Activated gamma-delta T cell treated with Interleukin-2 at 50 U/mL for 16 hours (primary cell): ENCODE results near the gene ARHGAP40.

Experiments
- DNase-seq: peaks from one replicate; pipeline ENCODE4 v3.0.0-alpha.2; 2020

ARHGAP40 gene

DNA sequence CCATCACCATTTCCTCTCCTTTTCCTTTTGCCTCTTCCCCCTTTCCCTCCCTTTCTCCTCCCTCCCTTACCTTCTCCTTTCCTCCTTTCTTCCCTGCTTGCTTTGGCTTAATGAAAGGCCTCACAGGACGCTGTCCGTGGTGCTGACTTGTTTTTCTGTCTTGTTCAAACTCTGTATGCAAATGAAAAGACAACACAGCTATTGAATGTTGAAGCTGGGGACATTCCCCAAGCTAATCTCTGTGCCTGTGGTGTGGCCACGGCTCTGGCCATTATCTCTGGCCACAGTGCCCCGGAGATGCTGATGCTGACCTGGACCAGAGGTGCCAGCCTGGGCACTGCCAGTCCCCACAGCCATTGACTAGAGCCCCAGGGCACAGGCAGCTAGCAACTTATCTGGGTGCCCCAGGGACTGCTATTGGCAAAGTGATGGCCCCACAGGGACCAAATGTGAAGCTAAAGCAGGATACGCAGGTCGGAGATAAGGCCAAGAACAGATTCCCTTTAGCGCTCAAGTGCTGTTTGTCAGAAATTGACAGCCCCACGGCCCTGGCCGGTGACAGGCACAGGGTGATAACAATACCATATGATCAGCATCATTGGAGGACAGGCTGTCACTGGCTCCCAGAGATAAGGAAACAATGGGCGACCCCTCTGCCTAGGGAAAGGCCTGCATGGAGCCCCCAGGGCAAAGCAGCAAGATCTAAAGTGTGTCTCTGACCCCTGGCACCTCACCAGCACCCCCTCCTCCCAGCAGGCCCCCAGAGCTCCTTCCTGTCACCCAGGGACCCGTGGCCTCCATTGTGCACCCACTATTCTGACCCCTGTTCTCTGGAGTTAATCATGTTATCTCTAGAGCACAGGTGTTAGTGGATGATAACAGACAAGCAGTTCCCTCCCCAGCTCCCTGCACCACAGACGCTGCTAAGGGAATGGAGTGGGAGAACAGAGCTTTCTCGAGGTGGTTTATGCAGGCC, 91.1 kb downstream of the ARHGAP40 start:
- DNase-seq, result peak; percentile 49

DNA sequence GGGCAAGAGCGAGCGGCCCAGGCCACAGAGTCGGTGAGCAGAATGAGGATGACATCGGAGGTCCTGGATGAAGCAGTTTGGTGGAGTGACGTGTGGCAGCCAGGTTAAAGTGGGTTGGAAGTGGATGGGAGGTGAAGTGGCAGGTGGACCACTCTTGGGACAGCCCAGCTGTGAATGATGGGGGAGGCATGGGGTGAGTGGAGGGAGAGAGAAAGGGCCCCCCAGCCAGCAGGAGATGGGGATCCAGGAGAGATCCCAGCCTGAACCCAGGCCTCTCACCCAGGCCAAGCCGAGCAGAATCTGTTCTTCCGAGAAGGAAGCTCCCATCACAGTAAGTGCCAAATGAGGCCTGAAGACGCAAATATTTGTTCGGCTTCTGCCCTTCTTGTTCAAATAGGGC, 95.7 kb downstream of the ARHGAP40 start:
- no peak for DNase-seq

DNA sequence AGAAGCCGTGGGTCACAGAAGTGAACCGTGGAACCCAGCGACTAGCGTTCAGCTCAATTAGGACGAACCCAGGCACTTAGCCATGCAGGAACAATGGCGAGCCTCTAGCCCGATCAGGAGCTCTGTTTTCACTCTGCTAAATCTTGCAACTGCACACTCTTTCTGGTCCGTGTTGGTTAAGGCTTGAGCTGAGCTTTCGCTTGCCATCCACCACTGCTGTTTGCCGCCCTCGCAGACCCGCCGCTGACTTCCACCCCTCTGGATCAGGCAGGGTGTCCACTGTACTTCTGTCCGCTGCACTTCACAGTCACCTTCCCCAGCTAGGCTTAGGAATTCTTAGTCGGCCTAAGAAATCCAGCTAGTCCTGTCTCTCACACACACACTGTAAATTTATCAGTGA, 96.9 kb downstream of the ARHGAP40 start:
- DNase-seq, result no peak

- no peak for DNase-seq
These were observed 98.5 kb downstream of the ARHGAP40 start for GRCh38 chr20:38700141-38700540.
